AG04450 (cell line): ENCODE measurements around the gene OR8H2. TPM values are rescaled to one million over a fixed set of nuclear protein-coding genes. Genes with fewer than 3 reads are reported as not detected.

Experiments
- CTCF ChIA-PET: fragments of 300-600, 350-600 bp; formaldehyde crosslinking; extraction: SDS; loops from one replicate; lab custom pipeline; 2022; ENCODE audit warnings: antibody characterized with exemption, inconsistent platforms; lab: Charles Lee
- POLR2A ChIA-PET: fragments of 350-600 bp; formaldehyde crosslinking; extraction: SDS; loops from one replicate; lab custom pipeline; 2021; ENCODE audit warnings: antibody characterized with exemption, inconsistent platforms; lab: Yijun Ruan, JAX
- DNase-seq: peaks from one replicate; pipeline ENCODE4 v3.0.0-alpha.2; 2011; ENCODE audit warnings: low read depth, low spot score
- H3K27ac ChIP-seq: one replicate; pipeline ENCODE4 v1.5.1; 2012; ENCODE audit warnings: low read depth, low read length, control low read depth
- H3K27me3 ChIP-seq: one replicate; pipeline ENCODE4 v1.6.0; 2012; ENCODE audit warnings: low read length; ENCODE audit not compliant: control insufficient read depth, insufficient read depth
- H3K4me3 ChIP-seq: 2 replicates; pipeline ENCODE4 v1.5.1; 2011; ENCODE audit warnings: mild to moderate bottlenecking, low read depth, low read length, control low read depth
- H3K9me3 ChIP-seq: 2 replicates; pipeline ENCODE4 v1.5.1; 2012; ENCODE audit warnings: low read length; ENCODE audit not compliant: control insufficient read depth, insufficient read depth
- CTCF ChIP-seq: IDR thresholded peaks from 2 replicates; pipeline ENCODE4 v1.5.1; 2011; ENCODE audit warnings: low read depth, low read length, control low read depth, inconsistent platforms
- polyA plus RNA-seq: library from polyadenylated mRNA; depleted of rRNA; stranded (reverse); fragments of >200 nt; gene quantifications from 2 replicates; pipeline ENCODE4 v1.2.3, GENCODE V29; 2011; rRNA removed
- small RNA-seq: library from RNA; depleted of rRNA; stranded (forward); fragments of <200 nt; gene quantifications from one replicate; pipeline ENCODE3, GENCODE V24; 2012; ENCODE audit warnings: low read depth; ENCODE audit not compliant: insufficient read length

The OR8H2 gene
- polyA plus RNA-seq, 1 experiment = not detected

GRCh38 chr11:56152333-56152732, 48.8 kb downstream of the OR8H2 start:
- H3K4me3 ChIP-seq = no peak overlapping the region
- no peak for DNase-seq
- CTCF ChIA-PET = no interaction called here
- H3K9me3 ChIP-seq = peaks cover 19% of the 10 kb centered on the region
- no peak overlapping the region for H3K27ac ChIP-seq
- H3K27me3 ChIP-seq = no peaks in the 10 kb centered on the region
- POLR2A ChIA-PET = no interaction called here
- no peak for TF ChIP-seq CTCF

Small RNA genes lying within 50 kb of the gene (small RNA-seq; reads per million reads assigned to genes)
- gene OR8I4P = not detected

Other genes with a start within 250 kb of the OR8H2 start
- gene TRIM51, start 220.4 kb upstream of the OR8H2 start, polyA plus RNA-seq = not detected in 2 replicates
- gene OR5W2, start 189.1 kb upstream of the OR8H2 start, polyA plus RNA-seq = not detected in 2 replicates
- gene OR5I1, start 167.3 kb upstream of the OR8H2 start, polyA plus RNA-seq = not detected in 2 replicates
- not detected in 2 replicates for gene OR10AG1, start 133.7 kb upstream of the OR8H2 start, polyA plus RNA-seq
- gene OR5F1, start 109.1 kb upstream of the OR8H2 start, polyA plus RNA-seq = not detected in 2 replicates
- gene OR5AS1, start 76.0 kb upstream of the OR8H2 start, polyA plus RNA-seq = not detected in 2 replicates
- not detected in 2 replicates for gene OR8I2, start 10.4 kb upstream of the OR8H2 start, polyA plus RNA-seq
- not detected in 2 replicates for gene OR8H3, start 18.7 kb downstream of the OR8H2 start, polyA plus RNA-seq
- not detected in 2 replicates for gene OR8J3, start 36.5 kb downstream of the OR8H2 start, polyA plus RNA-seq
- gene OR8K5, start 56.6 kb downstream of the OR8H2 start, polyA plus RNA-seq = not detected in 2 replicates
- gene OR5J2, start 72.9 kb downstream of the OR8H2 start, polyA plus RNA-seq = not detected in 2 replicates
- gene OR5T2, start 130.6 kb downstream of the OR8H2 start, polyA plus RNA-seq = not detected in 2 replicates
- gene OR5T3, start 148.6 kb downstream of the OR8H2 start, polyA plus RNA-seq = not detected in 2 replicates
- gene OR5T1, start 170.5 kb downstream of the OR8H2 start, polyA plus RNA-seq = not detected in 2 replicates
- gene OR8H1, start 188.6 kb downstream of the OR8H2 start, polyA plus RNA-seq = not detected in 2 replicates
- not detected in 2 replicates for gene OR8K3, start 211.5 kb downstream of the OR8H2 start, polyA plus RNA-seq
- not detected in 2 replicates for gene OR8K1, start 242.4 kb downstream of the OR8H2 start, polyA plus RNA-seq